Measurements from ENCODE around the gene GTF2F2. TPM values are rescaled to one million over a fixed set of nuclear protein-coding genes. Genes with fewer than 3 reads are reported as not detected.

GTF2F2 gene
- total RNA-seq, 1 experiment from 2014 or later: 21.7 TPM

- no peaks in the 10 kb centered on the region for H3K36me3 ChIP-seq (ENCODE audit: control insufficient read depth, insufficient read depth, low read length)
- H3K4me3 ChIP-seq (ENCODE audit: low read depth in 2 of 2, low read length in 2 of 2): no peak overlapping the region
- ATAC-seq (no peak), DNase-seq (ENCODE audit: low read depth, low spot score) (no peak)
- H3K27me3 ChIP-seq (ENCODE audit: control insufficient read depth, insufficient read depth, low read length): no peaks in the 10 kb centered on the region
- H3K27ac ChIP-seq (ENCODE audit: low read length): no peak overlapping the region
- no TSS peak for BruUV-seq (replicated peaks)
- no peak for TF ChIP-seq CTCF (IDR thresholded peaks at IDR 0.05)
- TF ChIP-seq SIN3A (IDR thresholded peaks at IDR 0.05; ENCODE audit: borderline replicate concordance, insufficient read depth, low read depth, low read length): no peak
- no peak for TF ChIP-seq TCF7L2 (IDR thresholded peaks at IDR 0.05; ENCODE audit: low read depth, low read length)
- no peak for TF ChIP-seq REST (IDR thresholded peaks at IDR 0.05; ENCODE audit: insufficient read depth in 1 of 2, low read depth in 2 of 2, low read length in 1 of 2)
- no peak for TF ChIP-seq POLR2AphosphoS5 (IDR thresholded peaks at IDR 0.05; ENCODE audit: low read depth, low read length)
- POLR2A ChIA-PET: no interaction called here
- H3K9me3 ChIP-seq (ENCODE audit: control insufficient read depth, insufficient read depth, low read depth, low read length): no peaks in the 10 kb centered on the region
- no peaks in the 10 kb centered on the region for H3K4me1 ChIP-seq (ENCODE audit: control insufficient read depth, insufficient read depth, low read length)
- intact Hi-C loops (cut with micrococcal nuclease; ENCODE audit: unreplicated experiment): no loop called here
- in situ Hi-C loops (cut with HindIII; ENCODE audit: low pct_unique_long_range_greater_than_20kb, low sequenced_read_pairs): no loop called here
- CTCF ChIA-PET: interaction anchor here (0.6 kb wide), 1 partner anchor 16 kb away, joined by 8 read pairs; no protein-coding TSS in a partner anchor
Measured at GRCh38 chr13:45229172-45229571, 108.9 kb downstream of the GTF2F2 start.

GRCh38 chr13:45231305-45231704, 111.0 kb downstream of the GTF2F2 start:
- intact Hi-C loops (cut with micrococcal nuclease; ENCODE audit: unreplicated experiment): no loop called here
- no peaks in the 10 kb centered on the region for H3K9me3 ChIP-seq (ENCODE audit: control insufficient read depth, insufficient read depth, low read depth, low read length)
- in situ Hi-C loops (cut with HindIII; ENCODE audit: low pct_unique_long_range_greater_than_20kb, low sequenced_read_pairs): no loop called here
- ATAC-seq (no peak), DNase-seq (ENCODE audit: low read depth, low spot score) (no peak)
- no TSS peak for BruUV-seq (replicated peaks)
- ChIA-PET CTCF (no interaction called here), POLR2A (no interaction called here)
- H3K4me1 ChIP-seq (ENCODE audit: control insufficient read depth, insufficient read depth, low read length): no peaks in the 10 kb centered on the region
- no peak overlapping the region for H3K4me3 ChIP-seq (ENCODE audit: low read depth in 2 of 2, low read length in 2 of 2)
- H3K27ac ChIP-seq (ENCODE audit: low read length): no peak overlapping the region
- no peak for TF ChIP-seq POLR2AphosphoS5 (IDR thresholded peaks at IDR 0.05; ENCODE audit: low read depth, low read length)
- no peaks in the 10 kb centered on the region for H3K36me3 ChIP-seq (ENCODE audit: control insufficient read depth, insufficient read depth, low read length)
- no peaks in the 10 kb centered on the region for H3K27me3 ChIP-seq (ENCODE audit: control insufficient read depth, insufficient read depth, low read length)

GRCh38 chr13:45231722-45232121, 111.4 kb downstream of the GTF2F2 start:
- Histone ChIP-seq H3K9me3 (ENCODE audit: control insufficient read depth, insufficient read depth, low read depth, low read length) (no peaks in the 10 kb centered on the region), H3K4me3 (ENCODE audit: low read depth in 2 of 2, low read length in 2 of 2) (no peak overlapping the region), H3K4me1 (ENCODE audit: control insufficient read depth, insufficient read depth, low read length) (no peaks in the 10 kb centered on the region), H3K27me3 (ENCODE audit: control insufficient read depth, insufficient read depth, low read length) (no peaks in the 10 kb centered on the region), H3K27ac (ENCODE audit: low read length) (no peak overlapping the region), H3K36me3 (ENCODE audit: control insufficient read depth, insufficient read depth, low read length) (no peaks in the 10 kb centered on the region)
- ATAC-seq (no peak), DNase-seq (ENCODE audit: low read depth, low spot score) (no peak)
- intact Hi-C loops (cut with micrococcal nuclease; ENCODE audit: unreplicated experiment): no loop called here
- CTCF ChIA-PET: no interaction called here
- in situ Hi-C loops (cut with HindIII; ENCODE audit: low pct_unique_long_range_greater_than_20kb, low sequenced_read_pairs): no loop called here
- POLR2A ChIA-PET: no interaction called here
- no TSS peak for BruUV-seq (replicated peaks)
- no peak for TF ChIP-seq SIN3A (IDR thresholded peaks at IDR 0.05; ENCODE audit: borderline replicate concordance, insufficient read depth, low read depth, low read length)
- no peak for TF ChIP-seq CTCF (IDR thresholded peaks at IDR 0.05)
- no peak for TF ChIP-seq REST (IDR thresholded peaks at IDR 0.05; ENCODE audit: insufficient read depth in 1 of 2, low read depth in 2 of 2, low read length in 1 of 2)
- TF ChIP-seq POLR2AphosphoS5 (IDR thresholded peaks at IDR 0.05; ENCODE audit: low read depth, low read length): no peak
- TF ChIP-seq TCF7L2 (IDR thresholded peaks at IDR 0.05; ENCODE audit: low read depth, low read length): no peak

Measured in Panc1 (cell line).